Stimulated activated CD4-positive, alpha-beta T cell treated with anti-CD3 and anti-CD28 coated beads, Interleukin-2, amount 100 ng/mL, for 48 hours (primary cell): ENCODE results near the gene NCOA5.
A peak's percentile ranks its signal among the peaks of the same experiment; 100 is the strongest.
"Not testable (repeated sequence)": the region's sequence is repeated elsewhere in the genome, so short reads cannot be mapped to it uniquely, and the experiment has no call there.

Experiments used
- DNase-seq, 2 donors: peaks; one replicate each; pipeline ENCODE4 v3.0.0-alpha.2; 2020

NCOA5 gene

DNA sequence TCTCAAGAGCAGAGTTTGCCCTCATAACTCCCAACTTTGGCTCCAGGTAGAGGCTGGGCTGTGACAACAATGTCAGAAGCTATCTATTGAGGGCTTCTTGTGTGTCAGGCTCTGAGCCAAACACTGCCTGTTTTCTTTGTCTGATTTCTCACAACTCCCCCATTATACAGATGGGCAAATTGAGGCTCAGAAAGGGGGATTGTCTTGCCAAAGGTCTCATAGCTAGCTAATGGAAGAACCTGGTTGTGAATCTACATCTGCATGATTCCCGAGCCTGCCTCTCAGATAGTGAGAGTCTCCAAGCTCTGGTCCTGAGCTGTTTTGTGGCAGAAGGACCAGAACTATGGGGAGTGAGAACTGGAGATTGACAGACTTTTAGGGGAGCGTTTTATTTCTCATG, 29.8 kb upstream of the NCOA5 start:
- no peak for DNase-seq

DNA sequence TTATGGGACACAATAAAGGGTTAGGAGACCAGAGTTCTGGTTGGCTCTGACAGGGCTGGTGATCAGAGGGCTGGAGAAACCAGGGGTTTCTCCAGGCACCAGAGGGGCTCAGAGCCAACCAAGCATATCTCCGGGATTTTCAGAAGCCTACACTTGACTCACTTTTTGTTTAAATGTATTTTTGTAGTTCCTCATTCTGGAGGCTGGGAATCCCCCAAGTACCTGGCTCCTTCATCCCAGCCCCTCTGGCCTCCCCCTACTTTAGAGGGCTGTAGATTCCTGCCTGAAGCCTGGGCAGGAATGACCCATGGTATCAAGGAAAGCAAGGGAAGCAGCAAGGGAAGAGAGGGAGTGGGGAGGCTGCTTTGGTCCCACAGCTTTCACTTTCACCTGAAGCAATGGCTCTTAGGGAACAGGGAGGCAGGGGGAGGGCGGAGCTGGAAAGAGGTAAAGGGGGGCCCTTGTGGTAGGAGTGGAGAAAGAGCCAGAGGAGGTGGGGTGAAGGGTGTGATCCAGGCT, 29.3 kb upstream of the NCOA5 start:
- no peak for DNase-seq

DNA sequence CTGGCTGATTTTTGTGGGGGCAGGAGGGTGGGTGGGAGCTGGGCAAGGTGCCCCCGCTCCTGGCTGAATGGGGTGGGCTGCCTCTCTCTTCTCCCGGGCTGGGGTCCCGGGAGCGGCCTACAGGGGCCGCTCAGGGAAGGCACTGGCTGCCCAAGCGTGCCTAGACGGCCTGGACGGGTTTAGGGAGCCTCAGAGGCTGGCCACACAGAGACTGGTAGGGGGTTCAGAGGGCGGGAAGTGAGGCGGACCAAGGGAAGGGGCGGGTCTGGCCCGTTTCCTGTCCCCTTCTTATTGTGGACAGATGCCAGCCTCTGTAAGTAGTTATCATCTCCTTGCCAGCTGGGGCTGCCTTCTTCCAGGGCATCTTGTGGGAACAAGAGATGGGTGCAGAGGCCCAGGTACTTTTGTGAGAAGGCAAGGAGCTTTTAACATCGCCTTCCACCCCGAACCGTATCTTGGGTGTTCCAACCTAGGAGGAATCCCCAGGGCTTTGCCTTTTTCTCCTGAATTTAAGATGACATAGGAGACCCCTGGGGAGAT, 28.8 kb upstream of the NCOA5 start:
- no peak for DNase-seq

DNA sequence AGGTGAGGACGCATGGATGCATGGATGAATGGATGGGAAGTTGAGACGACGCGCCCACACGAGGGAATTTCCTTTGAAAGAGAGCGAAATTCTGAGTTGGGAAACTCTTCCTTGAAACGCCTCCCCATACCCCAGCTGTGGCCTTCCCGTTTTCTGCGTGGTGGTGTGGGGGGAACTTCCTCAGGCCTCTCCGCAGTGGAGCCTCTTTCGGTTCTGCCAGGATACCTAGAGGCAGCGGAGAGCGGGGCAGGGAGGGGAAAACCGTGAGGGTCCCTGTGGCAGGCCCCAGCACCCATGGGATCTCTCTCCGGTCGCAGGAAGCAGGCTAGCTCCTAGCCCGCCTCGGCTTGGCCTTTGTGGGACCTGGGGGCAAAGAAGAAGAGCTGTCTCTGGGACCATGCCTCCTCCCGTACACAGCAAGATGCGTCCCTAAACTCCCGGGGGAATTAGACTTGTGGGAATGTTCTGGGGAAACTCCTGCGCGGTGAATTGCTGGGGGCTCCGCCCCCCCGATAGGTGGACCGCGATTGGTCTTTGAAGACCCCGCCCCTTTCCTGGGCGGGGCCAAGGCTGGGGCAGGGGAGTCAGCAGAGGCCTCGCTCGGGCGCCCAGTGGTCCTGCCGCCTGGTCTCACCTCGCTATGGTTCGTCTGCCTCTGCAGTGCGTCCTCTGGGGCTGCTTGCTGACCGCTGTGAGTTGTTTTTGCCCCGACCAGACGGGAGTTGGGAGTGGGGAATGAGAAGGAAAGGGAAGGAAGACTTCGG, 28.1 kb upstream of the NCOA5 start, which contains the start of gene CD40:
TSS of gene CD40 (plus strand) at position 611 of the 764 bp plus-strand sequence. CDS start at position 641, 30 bp downstream.
- DNase-seq = peak; percentile 55 to 65

DNA sequence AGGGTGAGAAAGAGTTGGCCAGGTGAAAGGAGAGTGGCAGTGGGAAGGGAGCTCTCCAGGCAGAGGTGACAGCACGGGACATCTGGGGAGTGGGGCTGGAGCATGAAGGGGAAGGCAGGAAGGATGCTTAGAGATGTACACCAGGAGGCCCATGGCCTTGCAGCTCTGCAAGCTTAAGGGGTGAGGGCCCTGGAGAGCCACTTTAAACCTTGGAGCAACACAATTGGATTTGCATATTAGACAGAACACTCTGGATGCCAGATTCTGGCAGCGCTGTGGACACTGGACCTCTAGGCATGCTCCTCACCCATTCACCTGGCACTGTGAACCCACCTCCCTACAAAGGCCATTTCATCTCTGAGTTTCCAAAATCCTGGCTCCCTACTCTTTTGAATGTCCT, 24.7 kb upstream of the NCOA5 start:
- DNase-seq = no peak

DNA sequence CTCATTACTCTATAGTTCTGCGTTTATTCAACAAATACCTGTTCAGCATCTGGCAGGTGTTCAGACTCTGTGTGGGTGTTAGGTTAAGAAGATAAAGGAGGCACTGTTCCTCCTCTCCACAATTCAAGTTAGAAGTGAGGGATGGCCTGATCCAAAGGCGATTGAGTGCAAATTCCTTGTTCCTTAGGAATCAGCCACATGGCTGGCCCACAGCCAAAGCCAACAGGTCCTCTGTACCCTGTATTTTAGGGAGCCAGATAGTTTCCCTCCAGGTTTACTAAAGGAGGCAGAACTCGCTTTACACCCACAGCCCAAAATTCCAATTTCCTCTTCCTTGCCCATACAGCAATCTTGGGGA, 23.3 kb upstream of the NCOA5 start:
- DNase-seq = no peak

DNA sequence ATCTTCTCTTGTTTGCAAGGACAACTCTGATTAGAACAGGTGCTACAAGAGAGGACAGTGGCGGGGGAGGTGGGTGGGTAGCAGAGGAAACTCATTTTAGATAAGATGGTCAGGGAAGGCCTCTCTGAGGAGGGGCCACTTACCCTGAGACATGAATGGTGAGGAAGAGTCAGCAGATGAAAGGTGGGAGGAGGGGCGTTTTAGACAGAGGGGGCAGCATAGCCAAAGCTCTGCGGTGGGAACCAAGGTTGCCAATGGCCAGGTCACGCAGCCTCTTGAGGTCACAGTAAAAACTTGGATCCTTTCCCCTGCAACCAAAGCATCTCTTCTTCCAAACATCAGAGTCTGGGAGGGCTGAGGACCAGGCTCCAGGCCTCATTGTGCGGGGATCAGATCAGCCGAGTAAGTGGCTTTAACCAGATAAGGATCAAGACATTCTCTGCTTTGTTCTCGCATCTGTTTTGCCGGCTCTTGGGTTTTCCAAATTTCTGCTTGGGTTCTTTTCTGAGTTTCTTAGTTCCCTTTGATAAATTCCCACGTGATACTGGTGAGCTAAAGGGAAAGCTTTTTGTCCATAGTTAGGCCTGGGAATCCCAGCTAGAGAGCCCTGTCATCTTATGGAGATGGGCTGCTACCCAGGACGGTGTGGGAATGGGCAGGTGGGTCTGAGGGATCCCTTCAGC, 22.8 kb upstream of the NCOA5 start:
- DNase-seq = no peak

DNA sequence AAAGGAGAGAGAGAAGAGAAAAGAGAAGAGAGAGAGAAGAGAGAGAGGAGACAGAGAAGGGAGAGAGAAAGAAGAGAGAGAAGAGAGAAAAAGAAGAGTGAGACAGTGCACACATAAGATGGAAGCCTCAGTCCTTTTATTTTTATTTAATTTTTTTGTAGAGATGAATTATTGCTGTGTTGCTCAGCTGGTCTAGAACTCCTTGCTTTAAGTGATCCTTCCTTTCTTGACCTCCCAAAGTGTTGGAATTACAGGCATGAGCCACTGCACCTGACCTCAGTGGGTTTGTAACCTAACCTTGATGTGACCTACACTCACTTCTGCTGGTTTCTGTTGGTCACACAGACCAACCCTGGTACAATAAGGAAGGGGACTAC, 22.1 kb upstream of the NCOA5 start:
- no peak for DNase-seq

DNA sequence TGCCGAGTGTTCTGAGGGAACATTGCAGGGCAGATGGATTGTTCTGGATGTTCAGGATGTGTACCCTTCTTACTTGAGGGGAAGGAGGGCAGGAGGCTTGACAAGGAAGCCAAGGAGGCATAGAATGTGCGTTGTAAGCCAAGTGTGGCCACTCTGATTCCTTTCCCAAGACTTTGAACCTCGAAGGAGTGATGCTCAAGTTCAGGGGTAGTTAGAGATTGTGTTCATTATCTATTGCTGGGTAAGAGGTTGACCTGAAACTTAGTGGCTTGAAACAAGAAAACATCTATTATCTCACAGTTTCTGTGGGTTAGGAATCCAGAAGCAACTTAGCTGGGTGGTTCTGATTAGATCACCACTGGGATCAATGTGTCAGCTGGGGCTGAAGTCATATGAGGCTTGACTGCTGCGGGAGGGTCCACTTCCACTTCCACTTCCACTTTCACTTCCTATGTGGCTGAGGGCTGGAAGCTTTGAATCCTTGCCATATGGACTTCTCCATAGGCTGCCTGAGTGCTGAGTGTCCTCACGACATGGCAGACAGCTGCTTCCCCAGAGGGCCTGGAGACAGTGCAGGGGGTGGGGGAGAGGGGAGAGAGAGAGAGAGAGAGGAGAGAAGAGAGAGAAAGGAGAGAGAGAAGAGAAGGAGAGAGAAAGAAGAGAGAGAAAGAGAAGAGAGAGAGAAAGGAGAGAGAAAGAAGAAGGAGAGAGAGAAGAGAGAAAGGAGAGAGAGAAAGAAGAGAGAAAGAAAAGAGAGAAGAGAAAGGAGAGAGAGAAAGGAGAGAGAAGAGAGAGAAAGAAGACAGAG, 21.5 kb upstream of the NCOA5 start:
- peak in 1 of 2 donors; percentile 23 for DNase-seq

DNA sequence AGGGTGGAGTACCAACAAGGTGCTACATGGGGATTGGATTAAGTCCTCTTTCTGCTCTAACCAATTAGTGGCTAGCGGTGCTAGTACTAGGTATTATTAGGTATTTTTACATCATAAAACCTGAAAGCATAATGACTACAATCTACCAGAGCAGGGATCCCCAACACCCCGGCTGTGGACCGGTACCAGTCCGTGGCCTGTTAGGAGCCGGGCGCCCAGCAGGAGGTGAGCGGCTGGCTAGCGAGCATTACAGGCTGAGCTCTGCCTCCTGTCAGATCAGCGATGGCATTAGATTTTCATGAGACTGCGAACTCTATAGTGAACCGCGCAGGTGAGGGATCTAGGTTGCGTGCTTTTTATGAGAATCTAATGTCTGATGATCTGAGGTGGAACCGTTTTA, 19.2 kb upstream of the NCOA5 start:
- DNase-seq = no peak

DNA sequence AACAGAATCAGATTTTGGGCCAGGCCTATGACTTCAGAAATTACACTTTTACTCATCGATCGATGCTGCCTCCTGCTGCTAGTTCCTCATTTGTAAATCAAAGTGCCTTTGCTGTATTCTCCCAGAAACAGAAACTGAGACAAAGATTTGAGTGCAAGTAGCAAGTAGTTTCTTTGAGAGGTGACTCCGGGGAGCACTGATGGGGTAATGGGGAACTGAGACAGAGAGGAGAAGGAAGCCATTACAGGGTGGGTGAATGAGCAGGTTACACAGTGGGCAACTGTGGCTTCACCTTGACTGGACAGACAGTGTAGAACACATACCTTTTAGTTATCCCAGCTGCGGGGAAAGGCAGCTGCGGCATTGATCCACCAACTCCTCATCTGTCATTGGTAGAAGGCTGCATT, 18.7 kb upstream of the NCOA5 start:
- no peak for DNase-seq

DNA sequence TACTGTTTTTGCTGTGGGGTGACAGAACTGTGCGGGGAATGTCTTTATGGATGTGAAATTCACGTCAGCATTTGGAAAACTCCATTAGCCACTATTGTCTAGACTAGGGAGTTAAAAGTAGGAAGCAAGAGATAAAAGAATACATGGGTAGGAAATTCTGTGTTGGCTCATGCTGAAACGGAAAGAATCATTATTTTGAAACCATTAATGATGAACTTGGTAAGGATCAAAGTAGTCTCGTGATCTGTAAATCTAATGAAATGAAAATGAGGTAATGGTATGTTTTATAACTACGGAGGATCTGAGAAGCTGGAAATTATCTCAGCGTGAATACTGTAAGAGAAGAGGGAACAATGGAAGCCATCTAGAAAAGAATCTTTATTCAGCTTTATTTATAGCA, 17.3 kb upstream of the NCOA5 start:
- DNase-seq = no peak

DNA sequence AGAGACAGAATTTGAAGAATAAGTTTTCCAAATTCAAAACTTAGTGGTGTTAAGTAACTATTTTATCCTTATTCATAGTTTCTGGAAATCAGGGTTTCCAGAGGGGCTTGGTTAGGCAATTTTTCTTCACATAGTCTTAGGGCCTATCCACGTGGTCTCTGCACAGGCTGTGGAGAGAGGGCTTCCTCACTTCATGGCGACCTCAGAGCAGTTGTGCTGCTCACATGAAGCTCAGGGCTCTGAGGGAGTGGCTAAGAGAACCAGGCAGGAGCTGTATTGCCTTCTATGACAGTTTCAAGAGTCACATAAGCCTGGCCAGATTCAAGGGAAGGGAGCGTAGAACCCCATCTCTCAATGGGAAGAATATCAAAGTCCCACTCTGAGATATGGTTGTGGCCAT, 14.5 kb upstream of the NCOA5 start:
- no peak for DNase-seq

DNA sequence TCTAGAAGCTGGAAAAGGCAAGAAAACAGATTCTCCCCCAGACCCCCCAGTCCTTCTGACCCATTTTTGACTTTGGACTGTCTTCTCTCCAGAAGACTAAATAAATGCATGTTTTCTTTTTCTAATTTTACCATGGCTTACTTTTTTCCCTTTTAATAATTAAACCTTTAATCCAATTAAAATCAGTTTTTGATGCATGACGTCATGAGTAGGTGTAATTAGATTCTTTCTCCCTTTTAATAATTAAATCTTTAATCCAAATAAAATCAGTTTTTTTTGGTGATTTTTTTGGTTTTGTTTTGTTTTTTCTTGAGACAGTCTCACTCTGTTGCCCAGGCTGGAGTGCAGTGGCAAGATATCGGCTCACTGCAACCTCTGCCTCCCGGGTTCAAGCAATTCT, 13.2 kb upstream of the NCOA5 start:
- DNase-seq = no peak

DNA sequence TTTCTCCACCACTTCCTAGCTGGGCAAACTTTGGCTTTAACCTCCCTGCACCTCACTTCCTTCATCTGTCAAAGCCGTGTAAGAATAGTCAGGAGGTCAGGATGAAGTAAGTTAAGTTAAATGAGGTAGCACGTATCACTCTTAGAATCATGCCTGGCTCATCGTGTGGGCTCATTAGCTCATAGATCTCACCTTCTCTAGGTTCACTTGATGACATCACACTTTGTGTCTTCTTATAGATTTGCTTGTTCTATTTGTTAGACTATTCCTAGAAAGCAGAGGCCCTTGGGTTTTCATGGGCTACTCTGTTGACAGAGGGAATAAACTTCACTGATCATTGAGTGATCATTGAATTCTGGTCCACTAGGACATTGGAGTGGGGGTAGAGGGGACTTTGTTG, 12.2 kb upstream of the NCOA5 start:
- no peak for DNase-seq

DNA sequence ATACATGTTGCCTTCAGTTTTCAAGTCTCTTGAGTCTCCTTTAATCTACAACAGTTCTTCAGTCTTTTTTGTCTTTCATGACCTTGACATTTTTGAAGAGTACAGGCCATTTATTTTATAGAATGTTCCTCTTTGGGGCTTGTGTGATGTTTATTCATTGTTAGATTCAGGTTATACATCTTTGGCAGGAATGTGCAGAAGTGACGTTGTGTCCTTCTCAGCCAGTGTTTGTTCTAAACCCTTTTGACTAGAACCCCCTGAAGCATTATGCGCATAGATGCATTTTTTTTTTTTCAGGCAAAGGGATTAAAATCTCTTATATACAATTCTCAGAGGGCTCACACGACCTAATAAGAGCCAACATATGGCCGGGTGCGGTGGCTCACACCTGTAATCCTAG, 11.2 kb upstream of the NCOA5 start:
- DNase-seq = no peak

DNA sequence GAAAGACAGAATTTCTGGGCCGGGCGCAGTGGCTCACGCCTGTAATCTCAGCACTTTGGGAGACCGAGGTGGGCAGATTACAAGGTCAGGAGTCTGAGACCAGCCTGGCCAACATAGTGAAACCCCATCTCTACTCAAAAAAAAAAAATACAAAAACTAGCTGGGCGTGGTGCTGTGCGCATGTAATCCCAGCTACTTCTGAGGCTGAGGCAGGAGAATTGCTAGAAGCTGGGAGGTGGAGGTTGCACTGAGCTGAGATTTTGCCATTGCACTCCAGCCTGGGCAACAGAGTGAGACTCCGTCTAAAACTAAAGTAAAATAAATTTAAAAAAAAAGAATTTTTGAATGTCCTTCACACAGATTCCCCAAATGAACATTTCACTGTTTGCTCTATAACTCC, 10.7 kb upstream of the NCOA5 start:
- DNase-seq = not testable (repeated sequence)

DNA sequence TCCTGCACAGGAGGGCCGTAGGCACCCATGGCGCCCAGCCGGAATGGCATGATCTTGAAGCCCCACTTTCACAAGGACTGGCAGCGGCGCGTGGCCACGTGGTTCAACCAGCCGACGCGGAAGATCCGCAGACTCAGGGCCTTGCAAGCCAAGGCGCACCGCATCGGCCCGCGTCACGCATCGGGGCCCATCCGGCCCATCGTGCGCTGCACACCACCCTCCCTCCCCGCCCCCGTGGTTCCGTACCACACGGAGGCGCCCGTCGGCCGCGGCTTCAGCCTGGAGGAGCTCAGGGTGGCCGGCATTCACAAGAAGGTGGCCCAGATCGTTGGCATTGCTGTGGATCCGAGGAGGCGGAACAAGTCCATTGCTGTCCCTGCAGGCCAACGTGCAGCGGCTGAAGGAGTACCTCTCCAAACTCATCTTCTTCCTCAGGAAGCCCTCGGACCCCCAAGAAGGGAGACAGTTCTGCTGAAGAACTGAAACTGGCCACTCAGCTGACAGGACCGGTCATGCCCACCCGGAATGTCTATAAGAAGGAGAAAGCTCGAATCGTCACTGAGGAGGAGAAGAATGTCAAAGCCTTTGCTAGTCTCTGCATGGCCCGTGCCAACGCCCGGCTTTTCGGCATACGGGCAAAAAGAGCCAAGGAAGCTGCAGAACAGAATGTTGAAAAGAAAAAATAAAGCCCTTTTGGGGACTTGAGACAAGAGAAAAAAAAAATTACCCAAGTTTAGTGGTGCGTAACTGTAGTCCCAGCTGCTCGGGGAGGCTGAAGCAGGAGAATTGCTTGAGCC, 9.9 kb upstream of the NCOA5 start:
- no peak for DNase-seq

DNA sequence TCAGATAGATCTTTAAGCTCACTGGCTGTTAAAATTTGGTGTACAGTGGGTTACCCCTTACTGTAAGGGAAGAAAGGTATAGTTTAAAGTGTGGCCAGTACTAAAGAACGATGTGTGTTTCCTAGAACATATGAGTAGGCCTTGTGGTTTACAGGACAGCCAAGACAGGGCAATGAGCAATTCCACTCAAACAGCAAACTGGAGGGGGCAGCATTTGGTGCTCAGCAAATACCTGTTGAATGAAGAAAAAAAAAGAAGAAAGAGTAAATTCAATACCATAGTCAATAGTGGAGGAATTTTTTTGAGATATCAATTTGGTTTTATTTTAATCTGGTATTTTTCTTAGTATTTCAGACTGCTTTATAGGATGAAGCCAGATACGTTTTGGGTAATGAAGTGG, 3.8 kb upstream of the NCOA5 start:
- no peak for DNase-seq

DNA sequence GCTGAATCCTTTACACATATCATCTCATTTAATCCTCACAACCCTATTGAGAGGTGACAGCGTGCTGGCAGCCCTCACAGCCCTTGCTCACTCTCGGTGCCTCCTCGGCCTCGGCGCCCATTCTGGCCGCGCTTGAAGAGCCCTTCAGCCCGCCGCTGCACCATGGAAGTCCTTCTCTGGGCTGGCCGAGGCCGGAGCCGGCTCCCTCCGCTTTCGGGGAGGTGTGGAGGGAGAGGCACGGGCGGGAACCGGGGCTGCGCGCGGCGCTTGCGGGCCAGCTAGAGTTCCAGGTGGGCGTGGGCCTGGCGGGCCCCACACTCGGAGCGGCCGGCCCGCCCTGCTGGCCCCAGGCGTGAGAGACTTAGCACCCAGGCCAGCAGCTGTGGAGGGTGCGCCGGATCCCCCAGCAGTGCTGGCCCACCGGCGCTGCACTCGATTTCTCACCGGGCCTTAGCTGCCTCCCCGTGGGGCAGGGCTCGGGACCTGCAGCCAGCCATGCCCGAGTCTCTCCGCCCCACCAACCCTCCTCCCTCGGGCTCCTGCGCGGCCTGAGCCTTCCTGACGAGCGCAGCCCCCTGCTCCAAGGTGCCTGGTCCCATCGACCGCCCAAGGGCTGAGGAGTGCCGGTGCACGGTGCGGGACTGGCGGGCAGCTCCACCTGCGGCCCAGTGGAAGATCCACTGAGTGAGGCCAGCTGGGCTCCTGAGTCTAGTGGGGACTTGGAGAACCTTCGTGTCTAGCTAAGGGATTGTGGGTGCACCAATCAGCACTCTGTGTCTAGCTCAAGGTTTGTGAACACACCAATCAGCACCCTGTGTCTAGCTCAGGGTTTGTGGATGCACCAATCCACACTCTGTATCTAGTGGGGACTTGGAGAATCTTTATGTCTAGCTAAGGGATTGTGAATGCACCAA, 2.1 kb upstream of the NCOA5 start:
- not testable (repeated sequence) for DNase-seq

DNA sequence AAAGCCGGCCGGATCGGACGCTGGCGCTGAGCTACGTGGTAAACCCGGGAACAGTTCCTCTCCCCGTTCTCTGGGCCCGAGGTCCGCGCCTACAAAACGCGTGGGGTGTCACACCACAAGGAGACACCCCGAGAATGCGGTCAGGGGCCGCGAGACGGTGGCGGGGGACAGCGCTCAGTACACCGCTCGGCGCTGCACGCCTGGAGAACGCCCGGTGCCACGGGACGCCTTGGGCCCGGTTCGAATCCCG, 670 bp downstream of the NCOA5 start:
- DNase-seq = peak in 1 of 2 donors; percentile 62
